Activated CD4-positive, alpha-beta T cell treated with anti-CD3 and anti-CD28 coated beads, Interleukin-10, Interleukin-2, amounts not matched to agents 100 ng/mL and 50 ng/mL, durations not matched to agents 16 hours and 8 hours (primary cell): ENCODE measurements around the gene CDK14.
A peak's percentile ranks its signal among the peaks of the same experiment; 100 is the strongest.
"Not testable (repeated sequence)": the region's sequence is repeated elsewhere in the genome, so short reads cannot be mapped to it uniquely, and the experiment has no call there.

Experiments used
- DNase-seq: peaks from one replicate; pipeline ENCODE4 v3.0.0-alpha.2; 2020

Gene CDK14

DNA sequence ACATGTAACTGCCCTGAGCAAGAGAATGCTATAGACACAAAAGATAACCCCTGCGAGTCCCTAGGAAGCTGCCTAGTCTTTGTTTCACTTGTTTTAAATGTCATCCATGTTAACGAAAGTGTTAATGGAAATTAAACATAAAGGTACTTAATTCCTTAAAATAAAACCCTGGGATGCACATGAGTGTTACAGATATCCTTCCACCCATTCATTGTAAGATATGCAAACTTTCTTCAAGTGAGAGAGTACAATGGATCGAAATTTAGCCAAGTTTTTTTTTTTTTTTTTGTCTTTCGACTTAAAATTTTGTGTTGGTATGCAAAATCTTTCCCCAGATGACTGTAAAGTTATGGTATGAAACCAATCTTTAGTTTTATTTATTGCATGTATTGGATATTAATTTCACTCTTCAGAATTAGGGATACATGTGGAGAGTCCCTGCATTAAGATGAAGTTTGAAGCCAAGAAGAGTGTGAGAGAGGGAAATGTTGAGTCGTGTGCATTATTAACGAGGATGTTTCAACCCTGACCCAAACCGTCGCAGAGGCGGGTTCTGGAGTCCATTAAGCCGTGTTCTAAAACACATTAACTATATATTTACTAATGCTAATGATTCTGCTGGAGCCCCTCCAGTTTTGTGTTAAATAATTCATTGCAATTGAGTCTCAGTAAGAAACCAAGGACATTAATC, 1.6 kb downstream of the CDK14 start:
- no peak for DNase-seq

- no peak for DNase-seq
These were observed 2.9 kb downstream of the CDK14 start for GRCh38 chr7:90599038-90599437.

GRCh38 chr7:90599892-90600555, 3.9 kb downstream of the CDK14 start:
- DNase-seq, result no peak

DNA sequence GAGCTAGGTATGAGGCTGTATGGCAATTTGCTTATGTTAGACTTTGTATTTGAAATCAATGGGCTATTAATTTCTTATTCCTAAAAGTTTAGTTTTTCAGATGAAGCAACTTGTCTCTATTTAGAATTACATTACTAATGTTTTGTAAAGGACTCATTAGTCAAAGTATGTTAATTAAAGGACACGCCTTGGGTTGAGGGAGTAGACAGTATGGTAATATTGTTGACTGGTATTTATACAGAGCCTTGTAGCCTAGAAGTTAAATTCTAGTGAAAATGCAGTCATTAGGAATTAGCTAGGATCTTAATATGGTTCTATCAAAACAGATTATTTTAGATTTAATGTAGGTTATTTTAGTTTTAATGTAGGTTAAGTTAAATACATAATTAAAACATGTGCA, 6.2 kb downstream of the CDK14 start:
- no peak for DNase-seq

- DNase-seq, result no peak
These were observed 7.2 kb downstream of the CDK14 start for GRCh38 chr7:90603346-90603745.

GRCh38 chr7:90604383-90604782, 8.3 kb downstream of the CDK14 start:
- DNase-seq, result no peak

- DNase-seq, result no peak
These were observed 8.9 kb downstream of the CDK14 start for GRCh38 chr7:90605055-90605454.

DNA sequence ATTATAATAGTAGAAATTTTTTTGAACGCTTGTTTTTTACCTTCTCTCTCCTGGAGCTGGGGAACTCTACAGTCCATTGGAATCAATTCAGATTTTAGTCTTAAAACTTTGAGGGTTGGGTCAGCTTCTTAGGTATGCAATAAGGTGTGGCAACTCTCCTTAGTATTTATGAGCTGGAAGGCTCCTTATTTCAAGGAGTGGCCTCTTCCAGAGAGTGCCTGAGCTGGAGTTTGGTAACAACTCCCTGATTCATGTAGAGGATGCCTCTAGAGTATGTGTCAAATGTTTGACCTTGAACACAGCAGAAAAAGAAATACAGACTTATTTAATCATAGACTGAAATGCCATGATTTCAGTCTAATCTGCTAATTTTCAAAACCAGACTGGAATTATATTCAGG, 11.1 kb downstream of the CDK14 start:
- no peak for DNase-seq

DNA sequence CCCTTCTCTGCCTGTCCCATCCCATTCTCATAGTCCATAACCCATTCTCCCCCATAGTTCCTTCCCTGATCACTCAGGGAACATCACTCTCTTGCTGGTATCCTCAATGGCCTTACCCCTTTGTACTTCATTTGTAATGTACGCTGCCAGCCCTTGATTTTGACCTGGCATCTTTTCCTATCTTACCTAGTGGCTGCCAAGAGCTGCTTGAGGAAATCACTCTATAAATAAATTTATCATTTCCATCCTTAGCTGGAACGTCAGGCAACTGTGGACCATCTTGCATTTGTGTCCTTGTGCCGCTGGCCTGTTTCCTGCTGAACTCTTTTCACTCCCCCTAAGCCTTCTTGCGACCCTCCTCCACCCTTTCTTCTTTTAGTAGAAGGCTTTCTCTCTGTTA, 14.0 kb downstream of the CDK14 start:
- no peak for DNase-seq

DNA sequence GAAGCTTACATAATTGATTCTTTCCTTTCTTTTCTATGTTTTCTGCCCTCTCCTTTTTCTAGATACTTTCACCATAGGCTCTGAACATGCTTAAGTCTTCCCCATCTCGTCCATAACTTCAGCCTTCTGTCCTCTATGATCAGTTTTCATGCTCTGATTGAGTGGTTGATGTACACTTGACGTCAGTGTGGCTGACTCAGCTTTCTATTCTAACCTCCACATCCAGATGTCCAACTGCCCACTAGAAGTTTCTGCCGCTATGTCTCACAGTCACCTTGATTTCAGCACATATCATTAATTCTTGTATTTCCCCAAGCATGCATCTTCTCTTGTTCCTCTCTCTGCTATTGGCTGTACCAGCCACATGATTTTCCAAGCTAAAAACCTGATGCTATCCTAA, 15.0 kb downstream of the CDK14 start:
- no peak for DNase-seq

DNA sequence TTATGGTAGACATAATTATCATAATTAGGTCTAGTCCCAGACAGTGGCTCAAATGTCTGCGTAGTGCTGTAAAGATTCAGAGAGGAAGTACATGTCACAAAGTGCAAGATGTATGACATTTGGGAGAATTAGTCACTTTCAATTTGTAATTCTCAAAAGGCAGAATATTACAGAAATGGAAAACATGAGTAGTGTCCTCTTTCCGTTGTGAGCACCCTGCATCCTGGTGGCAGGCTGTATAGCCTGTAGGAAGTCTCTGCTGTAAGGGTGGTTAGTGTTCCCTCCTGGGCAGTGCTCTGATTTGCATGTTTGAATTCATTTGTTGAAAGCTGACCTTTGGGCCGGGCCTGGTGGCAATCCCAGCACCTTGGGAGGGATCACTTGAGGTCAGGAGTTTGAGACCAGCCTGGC, 17.0 kb downstream of the CDK14 start:
- peak; percentile 39 for DNase-seq

GRCh38 chr7:90617442-90617841, 21.3 kb downstream of the CDK14 start:
- DNase-seq, result no peak

DNA sequence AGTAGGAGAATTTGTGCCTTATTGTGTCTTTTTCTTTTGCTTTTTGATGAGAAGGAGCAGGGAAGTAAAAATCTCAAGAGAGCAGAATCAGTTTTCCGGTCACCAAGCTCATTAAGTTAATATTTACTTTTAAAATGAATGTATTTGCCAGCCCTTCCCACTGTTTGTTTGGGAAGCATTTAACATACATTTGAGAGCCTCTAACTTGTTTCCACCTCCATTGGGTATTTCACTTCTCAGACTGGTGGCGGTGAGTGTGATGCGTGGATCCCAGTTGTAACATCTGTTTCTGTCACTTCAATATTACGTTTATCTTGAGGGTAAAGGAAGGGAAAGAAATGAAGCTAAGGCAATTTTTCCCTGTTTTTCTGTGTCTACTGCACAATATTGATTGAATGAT, 22.8 kb downstream of the CDK14 start:
- no peak for DNase-seq

GRCh38 chr7:90621125-90621746, 25.1 kb downstream of the CDK14 start:
- DNase-seq, result no peak

DNA sequence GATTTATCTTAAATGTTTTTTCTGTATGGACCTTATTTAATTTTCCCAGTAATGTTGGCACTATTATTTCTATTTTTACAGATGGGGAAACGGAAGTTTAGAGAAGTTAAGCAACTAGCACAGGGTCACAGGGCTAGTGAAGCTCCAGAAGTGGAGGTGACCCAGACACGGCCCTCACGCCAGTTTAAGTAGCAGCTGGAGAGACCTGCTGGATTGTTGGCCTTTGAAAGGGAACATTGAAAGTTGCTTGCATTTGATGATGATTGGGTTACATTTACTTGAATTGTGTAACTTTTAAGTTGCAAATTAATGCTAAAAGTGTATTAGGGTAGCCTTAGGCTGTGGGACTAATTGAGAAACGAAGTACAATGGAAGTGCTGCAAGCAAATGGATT, 25.6 kb downstream of the CDK14 start:
- DNase-seq, result no peak

DNA sequence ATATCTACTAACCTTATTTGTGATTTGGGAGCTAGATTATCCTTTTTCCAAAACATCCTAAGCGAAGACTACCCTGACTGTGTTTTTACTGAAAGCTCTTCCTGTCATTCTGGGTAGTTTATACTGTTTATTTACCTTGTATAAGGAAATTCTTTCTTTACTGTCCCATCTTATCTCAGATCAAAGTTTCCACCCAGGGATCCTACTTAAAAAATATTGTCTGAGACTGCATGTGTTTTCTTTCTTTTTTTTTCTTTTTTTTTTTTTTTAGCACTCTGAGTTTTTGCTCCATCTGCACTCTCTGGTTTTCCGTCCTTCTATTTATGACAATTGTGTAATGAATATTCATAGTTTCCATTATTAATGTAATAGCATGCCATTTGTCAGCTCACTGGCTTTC, 26.5 kb downstream of the CDK14 start:
- DNase-seq, result no peak

- no peak for DNase-seq
These were observed 28.2 kb downstream of the CDK14 start for GRCh38 chr7:90624225-90624911.

DNA sequence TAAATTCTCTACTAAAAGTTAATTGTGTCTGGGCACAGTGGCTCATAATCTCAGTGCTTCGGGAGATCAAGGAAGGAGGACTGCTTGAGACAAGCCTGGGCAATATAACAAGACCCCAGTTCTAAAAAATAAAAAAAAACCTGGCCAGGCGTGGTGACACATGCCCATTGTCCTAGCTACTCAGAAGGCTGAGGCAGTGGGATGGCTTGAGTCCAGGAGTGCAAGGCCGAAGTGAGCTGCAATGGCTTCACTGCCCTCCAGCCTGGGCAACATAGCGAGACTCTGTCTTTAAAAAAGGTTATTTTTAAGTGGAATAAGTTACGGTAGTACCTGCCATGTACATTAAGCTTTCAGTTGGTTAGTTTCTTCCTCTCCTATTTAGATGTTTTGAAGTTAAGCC, 28.9 kb downstream of the CDK14 start:
- no peak for DNase-seq

- DNase-seq, result no peak
These were observed 29.4 kb downstream of the CDK14 start for GRCh38 chr7:90625562-90625961.

DNA sequence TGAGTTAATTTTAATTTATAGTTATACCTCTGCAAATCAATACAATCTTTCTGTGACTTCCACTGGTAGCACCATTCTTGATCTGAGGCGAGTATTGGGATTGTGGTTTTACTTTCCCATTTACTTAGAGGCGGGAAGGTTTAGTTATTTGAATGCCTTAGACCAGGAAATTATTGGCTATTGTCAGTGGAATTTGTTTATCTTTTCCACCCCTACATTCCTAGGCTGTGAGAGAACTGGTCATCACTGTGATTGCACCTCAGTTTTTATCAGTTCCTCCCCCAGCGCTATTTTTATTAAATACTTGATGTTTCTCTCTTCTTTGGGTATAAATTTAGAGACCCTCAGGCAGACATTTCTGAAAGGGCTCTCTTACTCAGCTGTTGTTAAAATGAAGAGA, 29.9 kb downstream of the CDK14 start:
- DNase-seq, result no peak

DNA sequence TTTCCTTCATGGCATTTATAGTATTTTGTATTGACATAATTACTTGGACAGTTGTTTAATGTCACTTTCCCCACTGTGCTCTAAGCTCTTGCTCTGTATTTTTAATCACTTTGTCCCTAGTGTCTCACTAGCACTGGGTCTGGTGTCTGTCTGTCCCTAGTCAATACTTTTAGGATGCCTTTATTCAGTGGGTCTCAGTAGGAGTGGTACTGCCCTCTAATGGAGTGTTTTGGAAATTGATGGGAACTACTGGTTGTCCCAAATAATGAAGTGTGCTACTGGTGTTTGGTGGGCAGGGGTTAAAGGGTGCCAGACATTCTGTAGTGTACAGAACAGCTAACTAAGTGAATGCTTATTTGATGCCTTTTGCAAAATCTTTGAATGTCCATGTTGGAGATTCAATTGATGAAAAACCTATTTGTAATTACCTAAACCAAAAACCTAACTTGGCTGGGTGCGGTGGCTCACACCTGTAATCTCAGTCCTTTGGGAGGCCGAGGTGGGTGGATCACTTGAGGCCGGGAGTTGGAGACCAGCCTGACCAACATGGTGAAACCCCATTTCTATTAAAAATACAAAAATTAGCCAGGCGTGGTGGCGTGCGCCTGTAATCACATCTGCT, 33.3 kb downstream of the CDK14 start:
- DNase-seq, result peak; percentile 34

- no peak for DNase-seq
These were observed 35.4 kb downstream of the CDK14 start for GRCh38 chr7:90631502-90631901.

GRCh38 chr7:90639683-90640082, 43.6 kb downstream of the CDK14 start:
- DNase-seq, result not testable (repeated sequence)
